B cell (primary cell): ENCODE results near the gene CACNA2D3. TPM values are rescaled to one million over a fixed set of nuclear protein-coding genes. Genes with fewer than 3 reads are reported as not detected.

ENCODE experiments used
- ATAC-seq: fragments of 200-7000 bp; cut with Tn5 transposase; one replicate; pipeline ENCODE4 v1.10.0; 2021; ENCODE audit warnings: low read depth, mild to moderate bottlenecking, moderate number of reproducible peaks, moderate library complexity
- CTCF ChIA-PET: fragments of 350-600 bp; sonication (Branson Sonifier 250); formaldehyde crosslinking; loops from one replicate; lab custom pipeline; 2021; ENCODE audit warnings: antibody characterized with exemption, inconsistent platforms; lab: Charles Lee
- POLR2A ChIA-PET: fragments of 350-600 bp; sonication (Branson Sonifier 250); formaldehyde crosslinking; loops from one replicate; lab custom pipeline; 2021; ENCODE audit warnings: antibody characterized with exemption; lab: Charles Lee
- DNase-seq: peaks from one replicate; pipeline ENCODE4 v3.0.0; 2013
- H2AFZ ChIP-seq: 2 replicates; pipeline ENCODE4 v1.6.1; 2012; ENCODE audit warnings: mild to moderate bottlenecking, low read depth, low read length; ENCODE audit not compliant: insufficient read depth, poor library complexity, severe bottlenecking
- H3K27ac ChIP-seq, 2 donors: 1 replicate in 1 of 2; 2 replicates in 1 of 2; pipeline ENCODE4 v1.5.1; 2012 to 2013; ENCODE audit warnings: low read length in 2 of 2, mild to moderate bottlenecking in 2 of 2, moderate library complexity in 1 of 2
- H3K27me3 ChIP-seq, 4 experiments: fragments of 200-600 bp in 1 of 4; sonication (generic) in 1 of 4; replicated peaks in 1 of 4; 1 replicate in 2 of 4; 2 replicates in 2 of 4; pipeline versions ENCODE4 v1.6.1 to v1.7.0; 2013 to 2016; ENCODE audit warnings: low read length in 3 of 4, mild to moderate bottlenecking in 2 of 4, mixed read lengths in 1 of 4, moderate library complexity in 1 of 4; ENCODE audit not compliant: insufficient read depth in 4 of 4, control insufficient read depth in 3 of 4; ENCODE audit errors: control extremely low read depth in 1 of 4
- H3K36me3 ChIP-seq, 2 experiments: replicated peaks in 1 of 2; 1 replicate in 1 of 2; 2 replicates in 1 of 2; pipeline versions ENCODE4 v1.6.1 to v1.7.1; 2013; ENCODE audit warnings: low read length in 1 of 2; ENCODE audit not compliant: insufficient read depth in 2 of 2, control insufficient read depth in 1 of 2; ENCODE audit errors: control extremely low read depth in 1 of 2, extremely low read depth in 1 of 2
- H3K4me1 ChIP-seq, 2 donors: fragments of 200-600 bp in 1 of 2; sonication (generic) in 1 of 2; 1 replicate in 1 of 2; 2 replicates in 1 of 2; pipeline versions ENCODE4 v1.5.1 to v1.6.1; 2013 to 2017; ENCODE audit warnings: low read length in 2 of 2; ENCODE audit not compliant: control insufficient read depth in 2 of 2, insufficient read depth in 2 of 2
- H3K4me2 ChIP-seq: replicated peaks from 2 replicates; pipeline ENCODE3; 2012; ENCODE audit warnings: mild to moderate bottlenecking, low read depth, low read length; ENCODE audit not compliant: poor library complexity, severe bottlenecking
- H3K4me3 ChIP-seq, 5 experiments: fragments of 200-600 bp in 1 of 5; sonication (generic) in 1 of 5; 1 replicate in 3 of 5; 2 replicates in 2 of 5; pipeline versions ENCODE4 v1.5.1 to v1.7.0; 2011 to 2016; ENCODE audit warnings: low read length in 4 of 5, mild to moderate bottlenecking in 4 of 5, low read depth in 2 of 5, control low read depth in 1 of 5, moderate library complexity in 1 of 5; ENCODE audit not compliant: insufficient read depth in 1 of 5; ENCODE audit errors: control extremely low read depth in 1 of 5, extremely low read depth in 1 of 5
- H3K79me2 ChIP-seq: fragments of 200-600 bp; sonication (generic); one replicate; pipeline ENCODE4 v1.6.0; 2016; ENCODE audit warnings: low read length; ENCODE audit not compliant: control insufficient read depth, insufficient read depth
- H3K9ac ChIP-seq: fragments of 200-600 bp; sonication (generic); 2 replicates; pipeline ENCODE4 v1.6.1; 2017; ENCODE audit warnings: mild to moderate bottlenecking, low read length, moderate library complexity
- H3K9me3 ChIP-seq, 3 donors: one replicate each; pipeline versions ENCODE4 v1.6.1 to v1.7.1; 2013; ENCODE audit warnings: low read length in 2 of 3; ENCODE audit not compliant: control insufficient read depth in 2 of 3, insufficient read depth in 1 of 3; ENCODE audit errors: control extremely low read depth in 1 of 3
- H4K20me1 ChIP-seq: 2 replicates; pipeline ENCODE4 v1.6.0; 2012; ENCODE audit warnings: mild to moderate bottlenecking, low read length; ENCODE audit not compliant: insufficient read depth, control insufficient read depth, poor library complexity, severe bottlenecking
- H3K27ac Mint-ChIP-seq: one replicate; pipeline ENCODE4 v1.8.0; 2021; ENCODE audit warnings: mixed read lengths
- H3K27me3 Mint-ChIP-seq: one replicate; pipeline ENCODE4 v1.8.0; 2021; ENCODE audit warnings: mixed read lengths
- H3K4me1 Mint-ChIP-seq: one replicate; pipeline ENCODE4 v1.8.0; 2021; ENCODE audit warnings: mixed read lengths
- H3K4me3 Mint-ChIP-seq: one replicate; pipeline ENCODE4 v1.8.0; 2021; ENCODE audit warnings: mixed read lengths
- H3K9me3 Mint-ChIP-seq: one replicate; pipeline ENCODE4 v1.8.0; 2022; ENCODE audit warnings: mixed read lengths; ENCODE audit not compliant: insufficient read depth
- CTCF ChIP-seq: fragments of 200-600 bp; IDR thresholded peaks from one replicate; pipeline ENCODE4 v1.8.0; 2022; ENCODE audit warnings: antibody characterized with exemption, mild to moderate bottlenecking
- EZH2 ChIP-seq: IDR thresholded peaks from 2 replicates; pipeline ENCODE4 v1.6.1; 2012; ENCODE audit warnings: borderline replicate concordance, low read depth, mild to moderate bottlenecking, moderate library complexity, low read length; ENCODE audit not compliant: insufficient read depth, poor library complexity, severe bottlenecking
- WGBS: methylation state at CpG from one replicate; pipeline ENCODE4 v1.1.5; 2013; ENCODE audit warnings: missing lambda C conversion rate; ENCODE audit not compliant: insufficient coverage; 5-methylcytosine and 5-hydroxymethylcytosine counted together
- intact Hi-C: fragments of 100-400 bp; cut with micrococcal nuclease; formaldehyde crosslinking; loops from one replicate; pipeline ENCODE4 v1.10.0; 2022
- polyA plus RNA-seq: library from polyadenylated mRNA; depleted of rRNA; stranded (reverse); fragments of >200 nt; gene quantifications from 2 replicates; pipeline ENCODE4 v1.2.3, GENCODE V29; 2012
- total RNA-seq, 2 donors: library from RNA; stranded (reverse); fragments of 120-200 nt in 1 of 2; gene quantifications; 1 replicate in 1 of 2; 2 replicates in 1 of 2; pipeline versions ENCODE4 v1.2.3 to v1.2.4, GENCODE V29; 2013 to 2022

Gene CACNA2D3
- total and polyA plus RNA-seq, 2 donors (not counting 1 experiment from before 2014, with no cell fraction given), result not detected

- no peaks in the 10 kb centered on the region for H4K20me1 ChIP-seq
- no peak overlapping the region for H3K4me2 ChIP-seq
- no peaks in the 10 kb centered on the region for H3K4me1 Mint-ChIP-seq
- H3K9me3 Mint-ChIP-seq, result no peaks in the 10 kb centered on the region
- H3K9me3 ChIP-seq, result no peaks in the 10 kb centered on the region
- peaks cover 26% of the 10 kb centered on the region for H3K27me3 Mint-ChIP-seq
- intact Hi-C loops, result no loop called here
- ATAC-seq, result no peak
- no peaks in the 10 kb centered on the region for H3K36me3 ChIP-seq
- H3K4me1 ChIP-seq, result no peaks in the 10 kb centered on the region
- no peak for DNase-seq
- H3K4me3 Mint-ChIP-seq, result no peak overlapping the region
- TF ChIP-seq CTCF (no peak), EZH2 (no peak)
- ChIA-PET CTCF (no interaction called here), POLR2A (no interaction called here)
- no peak overlapping the region for H3K9ac ChIP-seq
- H3K4me3 ChIP-seq, result no peak overlapping the region
- H3K27me3 ChIP-seq, result peaks cover 0 to 3% (median 0%) of the 10 kb centered on the region in 4 experiments
- no peak overlapping the region for H2AFZ ChIP-seq
- WGBS, result 70% methylated on average over 2 of the region's 4 CpGs
- no peak overlapping the region for H3K27ac ChIP-seq
- H3K27ac Mint-ChIP-seq, result no peak overlapping the region
- no peaks in the 10 kb centered on the region for H3K79me2 ChIP-seq
These were observed 110.3 kb downstream of the CACNA2D3 start for GRCh38 chr3:54232618-54233017.

- Histone ChIP-seq H3K79me2 (no peaks in the 10 kb centered on the region), H3K4me3 (no peak overlapping the region), H3K9me3 (no peaks in the 10 kb centered on the region), H3K4me2 (no peak overlapping the region), H4K20me1 (no peaks in the 10 kb centered on the region), H3K27ac (no peak overlapping the region), H3K4me1 (no peaks in the 10 kb centered on the region), H2AFZ (no peak overlapping the region), H3K9ac (no peak overlapping the region), H3K27me3 (peaks cover 0 to 3% (median 0%) of the 10 kb centered on the region in 4 experiments), H3K36me3 (no peaks in the 10 kb centered on the region)
- ChIA-PET CTCF (no interaction called here), POLR2A (no interaction called here)
- no peaks in the 10 kb centered on the region for H3K9me3 Mint-ChIP-seq
- 80% methylated on average over 1 of the region's 4 CpGs for WGBS
- H3K4me3 Mint-ChIP-seq, result no peak overlapping the region
- ATAC-seq (no peak), DNase-seq (no peak)
- intact Hi-C loops, result no loop called here
- TF ChIP-seq CTCF (no peak), EZH2 (no peak)
- no peak overlapping the region for H3K27ac Mint-ChIP-seq
- H3K4me1 Mint-ChIP-seq, result no peaks in the 10 kb centered on the region
- peaks cover 13% of the 10 kb centered on the region for H3K27me3 Mint-ChIP-seq
These were observed 113.6 kb downstream of the CACNA2D3 start for GRCh38 chr3:54235998-54236397.
